NOMO-1 treated with DMSO at 0.1 percent for 48 hours (cell line): ENCODE measurements around the gene GPC5.
"Not testable (repeated sequence)": the region's sequence is repeated elsewhere in the genome, so short reads cannot be mapped to it uniquely, and the experiment has no call there.

Experiments
- DNase-seq: peaks from one replicate; lab custom pipeline; 2025; ENCODE audit not compliant: unreplicated experiment; lab: John Stamatoyannopoulos, UW

GPC5 gene

GRCh38 chr13:92224825-92225224 lies 826.4 kb downstream of the GPC5 start:
- no peak for DNase-seq

- no peak for DNase-seq
These were observed 827.4 kb downstream of the GPC5 start for GRCh38 chr13:92225861-92226260.

GRCh38 chr13:92232871-92233270 lies 834.5 kb downstream of the GPC5 start:
- DNase-seq, result no peak

GRCh38 chr13:92251671-92252210 lies 853.3 kb downstream of the GPC5 start:
- no peak for DNase-seq

- no peak for DNase-seq
These were observed 857.1 kb downstream of the GPC5 start for GRCh38 chr13:92255526-92255925.

GRCh38 chr13:92256211-92256610 lies 857.8 kb downstream of the GPC5 start:
- no peak for DNase-seq

- no peak for DNase-seq
These were observed 860.6 kb downstream of the GPC5 start for GRCh38 chr13:92259046-92259445.

GRCh38 chr13:92259523-92259922 lies 861.1 kb downstream of the GPC5 start:
- DNase-seq, result no peak

GRCh38 chr13:92260363-92260762 lies 861.9 kb downstream of the GPC5 start:
- no peak for DNase-seq

- no peak for DNase-seq
These were observed 863.8 kb downstream of the GPC5 start for GRCh38 chr13:92262100-92262788.

GRCh38 chr13:92265408-92265807 lies 867.0 kb downstream of the GPC5 start:
- DNase-seq, result no peak

- no peak for DNase-seq
These were observed 872.6 kb downstream of the GPC5 start for GRCh38 chr13:92270990-92271389.

- no peak for DNase-seq
These were observed 873.8 kb downstream of the GPC5 start for GRCh38 chr13:92272177-92272576.

GRCh38 chr13:92280986-92281385 lies 882.6 kb downstream of the GPC5 start:
- not testable (repeated sequence) for DNase-seq

GRCh38 chr13:92290718-92291307 lies 892.4 kb downstream of the GPC5 start:
- not testable (repeated sequence) for DNase-seq

- DNase-seq, result not testable (repeated sequence)
These were observed 896.1 kb downstream of the GPC5 start for GRCh38 chr13:92294533-92294932.

- DNase-seq, result not testable (repeated sequence)
These were observed 897.8 kb downstream of the GPC5 start for GRCh38 chr13:92296154-92296671.

GRCh38 chr13:92297971-92298942 lies 899.8 kb downstream of the GPC5 start:
- no peak for DNase-seq

GRCh38 chr13:92300651-92301050 lies 902.2 kb downstream of the GPC5 start:
- DNase-seq, result peak; percentile 10

- no peak for DNase-seq
These were observed 905.0 kb downstream of the GPC5 start for GRCh38 chr13:92303428-92303827.

- no peak for DNase-seq
These were observed 909.3 kb downstream of the GPC5 start for GRCh38 chr13:92307752-92308151.
